ENCODE measurements around the gene CRBN.

Gene CRBN

DNA sequence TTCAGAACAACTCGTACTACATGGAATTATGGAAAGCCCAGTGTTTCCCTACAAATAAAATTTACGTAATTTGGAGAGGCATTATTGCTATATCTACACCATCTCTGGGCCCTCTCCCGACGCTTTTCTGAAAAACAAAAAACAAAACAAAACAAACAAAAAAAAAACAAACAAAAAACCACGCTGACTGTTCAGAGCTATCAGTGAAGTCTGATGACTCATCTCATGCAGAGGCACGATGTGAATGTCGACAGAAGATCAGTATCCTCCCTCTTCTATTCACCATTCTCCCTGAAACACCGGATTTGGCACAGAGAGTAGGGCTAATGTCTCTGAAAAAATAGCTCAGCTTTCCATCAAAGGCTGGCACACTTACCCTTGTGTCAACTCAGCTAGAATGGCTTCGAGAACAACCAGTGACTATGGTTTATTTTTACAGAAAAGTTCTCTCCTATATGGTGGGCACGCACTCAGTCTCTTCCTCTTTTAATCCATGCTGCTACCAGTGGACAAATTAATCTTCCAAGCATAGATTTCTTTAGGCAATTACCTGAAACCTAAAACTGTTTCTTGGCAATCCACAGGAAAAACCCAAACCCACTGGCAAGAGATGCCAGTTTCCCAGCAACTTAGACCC is 1.5 kb downstream of the CRBN start:
- FAIRE-seq = no peak
- DNase-seq (ENCODE audit: extremely low spot score, insufficient read length, low read depth) = no peak

DNA sequence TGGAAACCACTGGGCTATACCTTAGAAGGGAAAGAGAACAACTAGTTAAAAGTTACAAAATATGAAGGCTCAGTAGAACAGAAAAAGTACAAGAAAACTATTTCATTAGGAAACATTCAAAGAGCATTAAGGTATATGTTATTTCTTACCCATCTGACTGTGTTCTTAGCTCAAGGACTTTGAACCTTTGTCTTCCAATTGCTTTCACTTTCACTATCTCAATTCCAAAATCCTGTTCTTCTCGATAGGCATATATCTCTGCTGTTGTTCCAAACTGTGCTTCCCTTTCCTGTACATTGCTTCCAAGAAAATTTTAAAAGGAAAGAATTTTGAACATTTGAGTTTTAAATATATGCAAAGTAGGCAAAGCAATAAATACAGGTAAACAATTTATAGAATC is 6.9 kb downstream of the CRBN start:
- DNase-seq (ENCODE audit: extremely low spot score, insufficient read length, low read depth) = no peak
- no peak for FAIRE-seq

DNA sequence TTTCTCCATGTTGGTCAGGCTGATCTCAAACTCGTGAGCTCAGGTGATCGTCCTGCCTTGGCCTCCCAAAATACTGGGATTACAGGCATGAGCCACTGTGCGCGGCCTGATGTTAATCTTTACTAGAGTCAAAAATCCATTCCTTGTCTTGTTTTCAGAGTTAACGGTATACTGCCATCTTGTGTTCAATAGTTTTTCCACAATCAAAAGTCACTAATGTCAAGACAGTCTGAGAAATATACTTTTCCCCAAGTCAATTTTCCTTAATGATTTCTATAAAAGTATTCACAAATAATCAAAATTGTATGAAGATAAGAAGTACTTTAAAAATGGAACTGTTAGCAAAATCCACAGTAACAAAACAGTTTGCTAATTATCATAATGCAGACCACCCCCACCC is 8.5 kb downstream of the CRBN start:
- no peak for DNase-seq (ENCODE audit: extremely low spot score, insufficient read length, low read depth)
- FAIRE-seq = peak; percentile 41

DNA sequence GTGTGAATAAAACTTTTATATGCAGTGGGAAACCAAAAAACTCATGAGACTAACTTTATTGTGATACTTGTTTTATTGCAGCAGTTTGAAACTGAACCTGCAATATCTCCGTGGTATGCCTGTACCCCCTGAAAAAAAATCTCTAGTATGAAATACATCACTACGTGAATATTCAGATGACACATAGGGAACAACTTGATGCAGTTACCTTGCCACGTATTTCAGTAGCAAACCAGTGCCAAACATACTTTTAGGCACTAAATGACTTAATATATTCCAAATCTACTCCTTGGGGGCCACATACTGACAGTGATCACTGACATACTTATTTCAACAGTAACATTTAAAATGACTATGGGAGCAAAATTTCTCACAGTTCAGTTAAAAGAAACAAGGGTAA is 13.8 kb downstream of the CRBN start:
- FAIRE-seq (no peak), DNase-seq (ENCODE audit: extremely low spot score, insufficient read length, low read depth) (no peak)

DNA sequence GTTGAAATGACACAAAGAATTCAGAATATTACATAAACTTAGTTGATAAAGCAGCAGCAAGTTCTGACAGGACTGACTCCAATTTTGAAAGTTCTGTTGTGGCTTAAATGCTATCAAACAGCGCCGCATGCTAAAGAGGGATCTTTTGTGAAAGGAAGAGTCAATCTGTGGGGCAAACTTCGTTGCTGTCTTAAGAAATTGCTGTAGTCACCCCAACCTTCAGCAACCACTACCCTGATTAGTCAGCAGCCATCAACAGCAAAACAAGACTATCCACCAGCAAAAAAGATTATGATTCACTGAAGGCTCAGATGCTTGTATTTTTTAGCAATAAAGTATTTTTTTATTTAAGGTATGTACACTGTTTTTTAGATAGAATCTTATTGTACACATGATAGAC is 14.2 kb downstream of the CRBN start:
- DNase-seq (ENCODE audit: extremely low spot score, insufficient read length, low read depth) (no peak), FAIRE-seq (no peak)

DNA sequence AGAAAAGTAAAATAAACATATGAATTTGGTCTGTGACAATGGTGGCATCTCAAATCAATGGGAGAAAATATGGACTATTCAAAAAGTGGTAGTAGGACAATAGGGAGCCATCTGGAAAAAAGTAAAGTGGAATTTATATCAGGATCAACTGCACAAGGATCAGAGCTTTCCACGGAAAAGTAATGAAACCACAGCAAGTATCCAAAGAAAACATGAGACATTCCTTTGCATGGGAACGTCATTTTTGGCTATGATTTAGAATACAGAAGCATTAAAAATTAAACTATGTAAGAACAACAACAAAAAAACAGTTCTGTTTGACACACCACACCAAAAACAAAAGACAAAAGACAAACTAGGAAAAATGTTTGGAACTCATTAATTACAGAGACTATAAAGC is 18.7 kb downstream of the CRBN start:
- DNase-seq (ENCODE audit: extremely low spot score, insufficient read length, low read depth) (no peak), FAIRE-seq (no peak)

DNA sequence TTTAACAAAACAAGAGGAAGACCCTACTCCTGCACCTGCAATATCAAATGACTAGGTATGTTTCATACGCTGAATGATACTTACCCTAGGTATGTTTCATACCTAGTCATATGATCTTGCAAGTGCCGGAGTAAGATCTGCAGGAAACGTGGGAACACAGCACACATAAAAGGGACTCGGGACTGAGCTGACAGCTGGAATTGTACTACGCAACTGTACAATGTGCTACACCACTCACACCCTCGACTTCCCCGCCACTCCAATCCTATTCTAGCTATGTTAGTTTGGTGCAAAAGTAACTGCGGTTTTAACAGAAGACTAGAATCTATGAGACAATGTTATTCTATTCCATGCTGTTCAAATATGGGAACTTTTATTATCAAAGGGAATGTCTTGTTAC is 22.0 kb downstream of the CRBN start:
- DNase-seq (ENCODE audit: extremely low spot score, insufficient read length, low read depth) (no peak), FAIRE-seq (no peak)

DNA sequence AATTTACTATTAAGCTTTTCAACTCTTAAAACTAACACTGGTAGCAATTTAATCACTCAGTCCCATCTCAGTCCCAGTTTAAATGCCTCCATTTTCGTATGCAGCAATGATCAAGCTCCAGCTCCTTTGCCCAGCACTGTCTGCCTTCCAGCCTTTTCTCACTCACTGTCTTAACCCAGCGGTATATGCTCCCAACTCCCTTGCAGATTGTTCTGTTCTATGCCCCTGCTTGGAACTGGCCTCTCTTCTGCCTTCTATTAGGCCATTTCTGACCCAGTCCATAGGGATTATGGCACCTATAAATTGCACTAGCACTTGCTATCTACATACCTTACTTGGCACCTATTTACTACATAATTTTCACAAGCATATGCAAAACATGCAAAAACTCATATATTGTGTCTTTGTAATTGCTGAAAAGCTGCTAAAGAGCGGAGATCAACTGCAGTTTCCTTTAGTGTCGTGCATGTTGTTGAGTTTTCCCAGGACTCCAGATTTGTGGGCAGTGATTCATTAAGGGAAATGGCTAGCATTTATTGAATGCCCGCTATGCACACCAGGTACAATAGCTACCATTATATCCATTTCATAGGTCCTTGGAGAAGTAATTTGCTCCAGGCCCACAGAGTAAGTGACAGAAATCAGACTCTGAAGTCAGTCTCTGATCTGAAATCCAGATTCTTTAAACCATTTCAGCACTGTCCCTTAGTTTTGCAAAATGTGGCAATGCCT is 24.4 kb downstream of the CRBN start:
- DNase-seq (ENCODE audit: extremely low spot score, insufficient read length, low read depth) (no peak), FAIRE-seq (no peak)

DNA sequence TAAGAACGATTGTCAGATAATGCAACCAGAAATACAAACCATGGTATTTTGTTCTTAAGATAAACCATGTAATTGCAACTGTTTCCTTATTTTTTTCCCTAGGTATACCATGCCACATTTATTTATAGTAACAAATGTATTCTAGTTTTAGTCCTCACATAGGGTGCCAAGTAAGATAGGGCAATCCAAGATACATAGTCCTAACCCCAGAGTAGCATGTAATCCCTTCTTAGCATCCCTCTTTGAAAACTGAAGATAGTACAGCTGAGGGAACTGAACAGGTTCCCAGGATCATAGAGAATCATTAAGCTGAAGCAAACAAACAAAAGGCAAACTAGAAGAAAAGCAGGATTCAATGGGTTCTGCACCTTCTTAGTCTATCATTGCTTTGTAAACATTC is 28.0 kb downstream of the CRBN start:
- no peak for FAIRE-seq
- DNase-seq (ENCODE audit: extremely low spot score, insufficient read length, low read depth) = no peak

DNA sequence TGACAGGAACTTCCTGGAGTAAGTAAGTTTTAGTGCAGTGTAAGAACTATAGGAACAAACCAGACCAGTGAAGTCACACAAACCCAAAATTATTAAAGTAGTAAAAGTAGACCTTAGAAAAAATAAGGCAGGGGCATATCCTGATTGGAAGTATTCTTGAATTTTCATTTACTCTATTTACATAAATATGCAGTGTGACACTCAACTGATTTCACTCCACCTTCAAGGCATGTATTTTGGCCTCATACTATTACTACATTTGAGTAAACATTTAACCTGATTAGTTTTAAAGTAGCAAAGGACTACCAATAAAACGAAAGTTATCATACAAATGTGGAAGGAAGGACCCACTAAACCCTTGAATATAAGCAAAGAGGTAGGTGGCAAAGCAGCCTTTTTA is 29.9 kb downstream of the CRBN start:
- DNase-seq (ENCODE audit: extremely low spot score, insufficient read length, low read depth) (no peak), FAIRE-seq (no peak)

DNA sequence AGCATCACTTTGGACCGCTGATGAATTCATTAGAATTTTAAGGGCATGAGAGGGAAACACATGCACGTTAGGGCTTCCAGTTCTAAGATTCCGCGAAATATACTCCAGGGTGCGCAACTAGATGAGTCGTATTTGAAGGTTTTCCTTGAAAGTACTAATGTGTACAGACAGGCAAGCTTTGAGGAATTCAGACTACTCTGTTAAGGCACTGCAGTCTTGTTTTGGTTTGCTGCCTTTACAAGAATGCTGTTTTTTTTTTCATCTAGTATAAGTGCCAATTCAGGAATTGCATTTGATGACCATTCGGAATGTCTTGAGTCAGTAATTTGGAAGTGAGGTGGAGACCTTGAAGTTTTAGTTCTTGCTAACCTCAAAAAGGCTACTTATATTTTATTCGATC is 33.7 kb downstream of the CRBN start:
- DNase-seq (ENCODE audit: extremely low spot score, insufficient read length, low read depth) (no peak), FAIRE-seq (no peak)

DNA sequence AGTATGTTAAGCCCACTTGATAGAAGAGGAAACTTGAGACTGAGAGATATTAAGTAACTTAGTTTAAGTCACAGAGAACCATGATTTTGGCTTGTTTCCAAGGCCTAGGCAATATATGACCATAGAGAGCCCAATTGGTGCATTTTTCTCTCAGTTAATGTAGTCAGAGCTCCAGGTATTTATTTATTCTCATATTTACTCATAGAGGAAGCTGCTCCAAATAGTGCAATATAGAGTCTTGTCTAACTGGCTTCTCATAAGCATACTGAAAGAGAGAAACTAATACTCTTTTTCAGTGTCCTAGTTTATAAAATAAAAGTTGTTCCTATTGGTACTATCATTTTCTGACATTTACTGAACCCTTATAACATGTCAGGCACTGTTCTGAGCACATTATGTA is 37.6 kb downstream of the CRBN start:
- FAIRE-seq (no peak), DNase-seq (ENCODE audit: extremely low spot score, insufficient read length, low read depth) (no peak)

DNA sequence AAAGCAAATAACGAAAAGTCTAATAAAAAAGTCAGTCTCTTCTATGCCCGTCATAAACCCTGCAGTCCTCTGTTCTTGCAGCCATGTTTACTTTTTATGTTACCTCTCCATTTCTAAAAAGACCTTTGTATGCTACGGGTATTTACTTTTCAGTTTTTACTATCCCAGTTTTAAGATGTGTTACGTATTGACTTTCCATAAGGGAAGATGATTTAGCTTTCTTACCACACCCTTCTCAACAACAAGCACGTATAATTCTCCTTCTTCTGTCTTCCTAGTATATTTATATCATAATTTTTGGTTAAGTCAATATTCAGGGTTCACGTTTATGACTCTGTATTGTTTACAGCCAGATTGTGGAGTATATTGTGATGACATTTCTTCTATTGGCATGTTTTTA is 42.0 kb downstream of the CRBN start:
- DNase-seq (ENCODE audit: extremely low spot score, insufficient read length, low read depth) (no peak), FAIRE-seq (no peak)

DNA sequence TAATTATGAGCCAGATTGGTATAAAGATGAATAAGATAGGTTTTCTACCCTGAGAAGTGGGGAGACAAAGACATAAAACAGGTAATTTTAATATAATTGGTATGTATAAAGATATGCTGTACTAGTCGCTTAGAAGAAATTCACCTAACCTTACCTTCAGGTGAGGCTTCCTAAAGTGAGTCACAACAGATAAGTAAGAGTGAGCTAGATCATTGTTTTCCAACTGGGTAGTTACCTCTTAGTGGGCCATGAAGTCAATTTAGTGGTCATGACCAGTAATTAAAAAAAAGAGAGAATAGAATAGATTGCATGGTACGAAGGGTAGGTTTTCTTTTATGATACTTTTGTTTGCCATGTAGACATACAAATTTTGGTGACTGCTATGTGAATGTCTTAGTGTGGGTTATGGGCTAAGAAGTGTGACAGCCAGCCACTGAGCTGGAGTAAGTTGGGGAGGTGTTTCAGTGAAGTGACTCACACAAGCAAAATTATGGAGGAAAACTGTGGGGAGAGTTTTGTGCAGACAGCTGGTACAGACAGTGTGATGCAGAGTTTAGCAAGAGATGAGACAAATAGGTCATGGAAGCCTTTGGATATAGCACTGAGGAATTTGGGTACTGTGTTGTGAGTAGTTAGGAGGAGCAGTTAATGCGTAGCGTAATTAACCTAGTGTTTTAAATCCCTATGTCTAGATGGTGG is 44.6 kb downstream of the CRBN start:
- FAIRE-seq = no peak
- no peak for DNase-seq (ENCODE audit: extremely low spot score, insufficient read length, low read depth)

DNA sequence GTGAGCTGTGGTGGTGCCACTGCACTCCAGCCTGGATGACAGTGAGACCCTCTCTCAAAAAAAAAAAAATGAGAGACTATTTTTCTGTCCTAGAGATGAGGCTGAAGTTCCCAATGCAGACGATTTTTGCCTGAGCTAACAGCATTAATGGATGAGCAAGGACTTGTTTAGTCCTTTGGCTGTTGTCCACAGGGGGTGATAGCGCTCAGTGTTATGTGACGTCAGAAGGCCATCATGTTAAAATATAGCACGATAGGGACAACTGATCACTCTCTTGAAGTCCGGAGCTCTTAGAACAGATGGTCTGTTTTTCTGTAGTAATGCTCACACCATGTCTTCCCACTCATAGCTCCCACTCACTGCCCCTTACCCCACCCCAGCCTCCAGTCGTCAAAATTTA is 46.0 kb downstream of the CRBN start:
- FAIRE-seq (no peak), DNase-seq (ENCODE audit: extremely low spot score, insufficient read length, low read depth) (no peak)

DNA sequence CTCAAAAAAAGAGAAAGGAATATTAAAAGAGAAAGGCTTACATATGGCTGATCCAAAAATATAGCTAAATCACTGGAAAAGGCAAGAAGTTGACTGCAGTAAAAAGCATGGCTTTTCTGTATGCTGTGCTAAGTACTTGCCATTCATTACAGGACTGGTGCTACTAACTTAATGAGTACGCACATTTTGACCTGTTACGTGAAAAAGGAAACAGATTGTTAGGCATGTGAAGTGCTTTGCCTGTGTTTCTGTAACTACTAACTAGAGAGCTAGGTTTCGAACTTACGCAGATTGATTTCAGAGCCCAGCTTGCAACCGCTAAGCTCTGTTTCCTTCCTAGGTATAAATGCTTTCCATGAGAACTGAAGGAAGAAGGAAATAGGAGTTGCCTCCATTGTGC is 49.9 kb downstream of the CRBN start:
- DNase-seq (ENCODE audit: extremely low spot score, insufficient read length, low read depth) = no peak
- no peak for FAIRE-seq

DNA sequence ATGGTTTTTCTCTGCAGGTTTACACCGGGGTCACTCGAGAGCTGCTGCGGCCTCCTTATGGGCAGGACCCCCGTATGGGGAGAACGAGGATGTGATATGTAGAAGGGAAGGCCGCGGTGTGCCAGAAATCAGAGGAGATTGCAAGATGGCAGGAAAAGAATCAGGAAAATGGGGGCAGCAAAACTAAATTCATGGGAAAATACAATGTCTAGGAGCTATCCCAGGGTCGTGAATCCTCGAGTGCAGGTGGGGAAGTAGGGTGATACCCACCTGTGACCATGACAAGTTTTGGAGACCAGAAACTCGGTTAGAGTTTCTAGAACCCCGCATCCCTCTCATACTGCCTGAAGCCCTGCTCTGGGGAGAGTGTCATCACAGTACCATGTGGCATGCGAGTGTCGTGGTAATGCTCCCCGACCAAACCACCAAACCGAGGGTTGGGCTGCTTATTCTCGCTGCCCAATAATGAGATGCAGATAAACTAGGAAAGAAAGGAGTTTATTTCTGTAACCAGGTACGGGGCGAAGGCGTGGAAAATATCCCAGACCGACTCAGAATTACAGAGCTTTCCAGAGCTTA is 52.0 kb downstream of the CRBN start:
- DNase-seq (ENCODE audit: extremely low spot score, insufficient read length, low read depth) = no peak
- peak; percentile 5 for FAIRE-seq

DNA sequence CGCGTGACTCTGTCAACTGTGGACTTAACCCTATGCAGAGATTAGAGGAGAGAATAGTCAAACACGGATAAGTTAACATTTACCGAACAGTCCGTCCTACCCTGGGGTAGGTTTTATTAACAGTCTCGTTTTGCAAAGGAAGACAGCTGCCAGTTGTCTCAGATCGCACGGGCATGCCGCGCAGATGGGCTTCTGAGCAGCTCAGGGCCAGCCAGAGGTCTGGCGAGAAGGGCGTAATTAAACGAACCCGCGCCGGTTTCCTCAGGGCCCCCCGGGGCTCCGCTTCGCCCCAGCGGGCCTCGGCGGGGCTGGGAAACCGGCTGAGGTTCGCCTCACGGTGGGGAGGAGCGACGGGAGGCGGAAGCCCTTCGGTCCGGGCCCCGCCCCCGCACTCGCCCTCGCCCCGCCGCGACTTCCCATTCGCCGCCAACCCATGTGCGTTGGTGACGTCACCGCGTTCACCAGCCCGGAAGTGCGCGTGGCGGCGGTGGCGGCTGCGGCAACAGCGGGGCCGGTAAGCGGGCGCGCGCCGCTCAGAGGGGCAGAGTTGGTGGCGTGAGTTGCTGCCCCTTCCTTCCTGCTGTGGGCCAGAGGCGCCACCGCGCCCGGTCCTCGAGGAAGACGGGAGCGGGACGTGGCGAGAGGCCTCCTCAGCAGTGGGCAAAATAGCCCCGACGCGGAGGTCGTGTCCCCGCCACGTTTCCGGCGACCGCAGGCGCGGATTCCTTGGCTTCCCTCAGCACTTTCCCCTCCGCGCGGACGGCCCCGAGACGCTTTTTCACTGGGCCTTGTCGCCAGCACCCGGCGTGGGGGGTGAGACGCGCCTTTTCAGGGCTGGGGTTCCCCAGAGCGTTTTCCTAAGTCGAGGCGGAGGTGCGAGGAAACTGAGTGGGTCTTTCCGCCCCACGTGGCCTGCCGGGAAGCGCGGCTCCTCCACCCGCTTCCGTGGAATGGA is 52.7 kb downstream of the CRBN start, which contains the start of gene TRNT1:
TRNT1 (plus strand) TSS at position 464 of the 955 bp plus-strand sequence. CDS start 2,101 bp downstream, outside the sequence.
- peak; percentile 86 for FAIRE-seq
- peak; percentile 93 for DNase-seq (ENCODE audit: extremely low spot score, insufficient read length, low read depth)

DNA sequence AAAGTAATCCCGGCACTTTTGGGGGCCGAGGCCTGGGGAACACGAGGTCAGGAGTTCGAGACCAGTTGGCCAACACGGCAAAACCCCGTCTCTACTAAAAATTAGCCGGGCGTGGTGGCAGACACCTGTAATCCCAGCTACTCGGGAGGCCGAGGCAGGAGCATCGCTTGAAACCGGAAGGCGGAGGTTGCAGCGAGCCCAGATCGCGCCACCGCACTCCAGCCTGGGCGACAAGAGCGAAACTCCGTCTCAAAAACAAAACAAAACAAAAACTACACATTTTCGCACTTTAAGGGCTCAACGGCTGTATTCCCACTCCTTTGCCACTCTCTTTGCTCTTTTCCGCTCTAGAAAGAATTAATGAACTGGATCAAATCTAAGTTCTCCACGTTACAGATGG is 53.5 kb downstream of the CRBN start:
- no peak for FAIRE-seq
- DNase-seq (ENCODE audit: extremely low spot score, insufficient read length, low read depth) = no peak

DNA sequence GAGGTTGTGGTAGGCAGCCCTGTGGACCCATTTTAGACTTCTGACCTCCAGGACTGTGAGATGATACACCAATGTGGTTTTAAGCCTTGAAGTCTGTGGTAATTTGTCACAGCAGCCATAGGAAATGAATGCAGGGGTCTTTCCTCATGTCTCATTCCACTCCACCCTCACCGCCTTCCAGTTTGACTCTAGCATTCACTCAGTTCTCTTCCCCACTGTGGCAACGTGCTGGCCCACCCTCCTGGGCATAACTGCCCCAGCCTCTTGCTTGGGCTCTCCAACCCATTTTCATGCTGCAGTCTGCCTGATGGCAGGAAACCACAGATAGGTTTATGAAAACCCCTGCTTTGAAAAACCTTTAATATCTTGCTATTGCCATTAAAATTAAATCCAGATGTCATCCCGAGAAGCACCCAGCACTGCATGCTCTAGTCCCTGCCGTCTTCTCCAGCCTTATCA is 60.1 kb downstream of the CRBN start:
- no peak for FAIRE-seq
- DNase-seq (ENCODE audit: extremely low spot score, insufficient read length, low read depth) = no peak

All from GM18507 (cell line).